Peyer's patch (tissue), 4 donors: Measurements from ENCODE around the gene TMEM164.

ENCODE experiments used
- CTCF ChIP-seq, 6 experiments: fragments of 450-650 bp in 4 of 6; fragments of 200-600 bp in 2 of 6; sonication (generic) in 1 of 6; IDR thresholded peaks; one replicate each; pipeline ENCODE4 v1.5.1; 2017 to 2019; ENCODE audit warnings: antibody characterized with exemption in 6 of 6, mild to moderate bottlenecking in 3 of 6, moderate library complexity in 1 of 6
- POLR2A ChIP-seq, 2 donors: fragments of 450-650 bp; IDR thresholded peaks; one replicate each; pipeline ENCODE4 v1.5.1; 2017; ENCODE audit warnings: antibody characterized with exemption in 2 of 2, mild to moderate bottlenecking in 2 of 2, moderate library complexity in 2 of 2

DNA sequence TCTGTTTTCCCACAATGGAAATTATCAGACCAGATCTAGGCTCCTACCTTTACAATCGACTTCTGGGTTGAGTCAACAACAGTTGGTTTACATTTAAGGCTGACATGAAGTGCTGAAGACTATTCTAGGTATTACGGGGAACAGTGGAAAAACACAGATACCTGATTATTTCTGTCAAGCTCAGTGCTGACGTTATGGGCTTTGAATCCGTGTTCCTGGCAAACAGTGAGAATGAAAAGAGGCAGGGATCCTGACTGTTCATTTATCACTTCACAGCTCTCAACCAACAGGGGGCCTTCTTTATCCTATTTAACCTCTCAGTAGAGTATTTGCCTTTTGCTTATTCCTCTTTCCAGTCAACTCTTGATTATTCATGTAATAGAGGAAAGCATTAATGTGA is 43.1 kb downstream of the TMEM164 start:
- TF ChIP-seq CTCF (IDR thresholded peaks at IDR 0.05) (no peak), POLR2A (IDR thresholded peaks at IDR 0.05) (no peak)
